ENCODE results near the gene DPAGT1.

DNA sequence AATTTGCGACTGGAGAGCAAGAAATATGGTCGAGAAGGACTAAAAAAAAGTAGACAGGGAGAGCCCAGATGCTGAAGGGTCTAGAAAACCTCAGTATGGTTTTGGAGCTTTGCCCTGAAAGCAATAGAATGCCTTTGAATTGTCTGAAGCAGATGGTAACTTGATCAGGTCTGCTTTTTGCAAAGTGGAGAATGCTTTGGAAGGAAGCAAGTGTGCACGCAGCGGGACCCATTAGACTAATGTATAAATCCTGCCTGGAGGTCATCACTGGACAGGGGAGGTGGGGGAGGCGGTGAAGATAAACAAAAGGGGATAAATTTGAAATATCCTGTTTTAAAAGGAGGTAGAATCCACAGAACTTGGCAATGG, 19.0 kb upstream of the DPAGT1 start:
- no peak for TF ChIP-seq GABPA (IDR thresholded peaks at IDR 0.05; ENCODE audit: borderline replicate concordance, insufficient read depth, low read length)
- TF ChIP-seq BCL11A (IDR thresholded peaks at IDR 0.05; ENCODE audit: low read depth in 2 of 2, low read length in 2 of 2), result no peak
